Measurements from ENCODE around the gene HNRNPA1. TPM values are rescaled to one million over a fixed set of nuclear protein-coding genes. Genes with fewer than 3 reads are reported as not detected.

HNRNPA1 gene
- total and polyA plus RNA-seq, 9 of the 15 experiments (the other 6 are each of a cell fraction or from before 2014, with no cell fraction given) = 1,166 to 2,703 (median 1,815) TPM

- no peak for TF ChIP-seq MEIS2 (IDR thresholded peaks at IDR 0.05; ENCODE audit: partially characterized antibody)
- no peak for TF ChIP-seq RERE (CRISPR knock-in tag; IDR thresholded peaks at IDR 0.05; ENCODE audit: borderline replicate concordance)
- TF ChIP-seq NRF1 (conservative IDR thresholded peaks at IDR 0.05 in 1 of 2, IDR thresholded peaks at IDR 0.05 in 1 of 2) = no peak
- no peak for TF ChIP-seq MCM2 (IDR thresholded peaks at IDR 0.05; ENCODE audit: low read depth)
- TF ChIP-seq NR2C1 (IDR thresholded peaks at IDR 0.05) = no peak
- TF ChIP-seq NR2C1 (tag; IDR thresholded peaks at IDR 0.05) = no peak
- no peak for TF ChIP-seq KAT7 (CRISPR knock-in tag; IDR thresholded peaks at IDR 0.05; ENCODE audit: borderline replicate concordance)
- peak; percentile 53; the same call in 1 of the 2 replicates for TF ChIP-seq NFXL1 (CRISPR knock-in tag; IDR thresholded peaks at IDR 0.05)
- TF ChIP-seq CGGBP1 (CRISPR knock-in tag; IDR thresholded peaks at IDR 0.05) = no peak
- no peak for TF ChIP-seq ZBTB33 (CRISPR knock-in tag; IDR thresholded peaks at IDR 0.05)
- no peak for TF ChIP-seq ZNF280B (CRISPR knock-in tag; IDR thresholded peaks at IDR 0.05)
- 0 out of 2 replicates have a peak, but pooled peaks have one; percentile 69 for TF ChIP-seq HNRNPL (IDR thresholded peaks at IDR 0.05; ENCODE audit: low read depth, low read length)
- TF ChIP-seq SNIP1 (IDR thresholded peaks at IDR 0.05; ENCODE audit: low read depth) = no peak
- no peak for TF ChIP-seq ZNF282 (CRISPR knock-in tag; IDR thresholded peaks at IDR 0.05)
- no peak for TF ChIP-seq BHLHE40 (IDR thresholded peaks at IDR 0.05; ENCODE audit: low read length)
- no peak for TF ChIP-seq NFRKB (IDR thresholded peaks at IDR 0.05; ENCODE audit: low read depth)
- no peak for TF ChIP-seq HNRNPK (IDR thresholded peaks at IDR 0.05; ENCODE audit: low read depth, low read length, poor library complexity, severe bottlenecking)
- no peak for TF ChIP-seq PTBP1 (IDR thresholded peaks at IDR 0.05; ENCODE audit: low read depth, low read length)
- TF ChIP-seq FOXK2 (conservative IDR thresholded peaks at IDR 0.05 in 1 of 2, IDR thresholded peaks at IDR 0.05 in 1 of 2; ENCODE audit: low read depth in 2 of 2) = no peak
- TF ChIP-seq SMAD2 (IDR thresholded peaks at IDR 0.05; ENCODE audit: low read depth, low read length) = no peak
- TF ChIP-seq ZNF764 (CRISPR knock-in tag; IDR thresholded peaks at IDR 0.05; ENCODE audit: low read depth) = no peak
These were observed 2.5 kb downstream of the HNRNPA1 start (continued) for GRCh38 chr12:54282949-54283593.

All from K562 (cell line).